Stimulated activated naive CD8-positive, alpha-beta T cell treated with anti-CD3 and anti-CD28 coated beads, Interleukin-15, Interleukin-2, amounts not matched to agents 100 ng/mL and 50 ng/mL, for 24 hours (primary cell): ENCODE data around the gene RPS19.

Experiments
- H3K27ac Mint-ChIP-seq: one replicate; pipeline ENCODE4 v1.8.0; 2021; ENCODE audit warnings: mild to moderate bottlenecking, mixed read lengths
- H3K27me3 Mint-ChIP-seq: one replicate; pipeline ENCODE4 v1.8.0; 2021; ENCODE audit warnings: mixed read lengths
- H3K36me3 Mint-ChIP-seq: one replicate; pipeline ENCODE4 v1.8.0; 2021; ENCODE audit warnings: low read depth, mixed read lengths
- H3K4me1 Mint-ChIP-seq: one replicate; pipeline ENCODE4 v1.8.0; 2021; ENCODE audit warnings: low read depth, mixed read lengths
- H3K4me3 Mint-ChIP-seq: one replicate; pipeline ENCODE4 v1.8.0; 2021; ENCODE audit warnings: mild to moderate bottlenecking, mixed read lengths
- H3K9me3 Mint-ChIP-seq: one replicate; pipeline ENCODE4 v1.8.0; 2021; ENCODE audit warnings: mixed read lengths

The RPS19 gene

GRCh38 chr19:41847351-41848105 lies 12.5 kb upstream of the RPS19 start:
- Mint-ChIP-seq H3K4me1 (no peaks in the 10 kb centered on the region), H3K27ac (no peak overlapping the region)

GRCh38 chr19:41848666-41849065 lies 11.4 kb upstream of the RPS19 start:
- H3K4me3 Mint-ChIP-seq, result no peak overlapping the region
- no peaks in the 10 kb centered on the region for H3K36me3 Mint-ChIP-seq
- no peaks in the 10 kb centered on the region for H3K4me1 Mint-ChIP-seq
- H3K27ac Mint-ChIP-seq, result no peak overlapping the region
- H3K9me3 Mint-ChIP-seq, result no peaks in the 10 kb centered on the region
- H3K27me3 Mint-ChIP-seq, result peaks cover 7% of the 10 kb centered on the region

More at GRCh38 chr19:41847351-41848105, 12.5 kb upstream of the RPS19 start:
- no peaks in the 10 kb centered on the region for H3K36me3 Mint-ChIP-seq
- H3K27me3 Mint-ChIP-seq, result peaks cover 9% of the 10 kb centered on the region
- no peak overlapping the region for H3K4me3 Mint-ChIP-seq
- no peaks in the 10 kb centered on the region for H3K9me3 Mint-ChIP-seq

- H3K27me3 Mint-ChIP-seq, result peaks cover 5% of the 10 kb centered on the region
- no peak overlapping the region for H3K4me3 Mint-ChIP-seq
- H3K9me3 Mint-ChIP-seq, result no peaks in the 10 kb centered on the region
- H3K27ac Mint-ChIP-seq, result no peak overlapping the region
- H3K4me1 Mint-ChIP-seq, result no peaks in the 10 kb centered on the region
- H3K36me3 Mint-ChIP-seq, result no peaks in the 10 kb centered on the region
Observed at GRCh38 chr19:41849067-41849466, 11.0 kb upstream of the RPS19 start.

GRCh38 chr19:41850381-41850780 lies 9.7 kb upstream of the RPS19 start:
- no peaks in the 10 kb centered on the region for H3K4me1 Mint-ChIP-seq
- peaks cover 5% of the 10 kb centered on the region for H3K27me3 Mint-ChIP-seq
- H3K36me3 Mint-ChIP-seq, result no peaks in the 10 kb centered on the region
- no peak overlapping the region for H3K4me3 Mint-ChIP-seq
- no peaks in the 10 kb centered on the region for H3K9me3 Mint-ChIP-seq
- H3K27ac Mint-ChIP-seq, result no peak overlapping the region

- Mint-ChIP-seq H3K36me3 (no peaks in the 10 kb centered on the region), H3K27ac (no peak overlapping the region), H3K4me3 (no peak overlapping the region), H3K4me1 (no peaks in the 10 kb centered on the region), H3K9me3 (no peaks in the 10 kb centered on the region), H3K27me3 (peaks cover 5% of the 10 kb centered on the region)
Observed at GRCh38 chr19:41851456-41851855, 8.6 kb upstream of the RPS19 start.

- Mint-ChIP-seq H3K27me3 (peaks cover 5% of the 10 kb centered on the region), H3K4me1 (no peaks in the 10 kb centered on the region), H3K27ac (no peak overlapping the region), H3K9me3 (no peaks in the 10 kb centered on the region), H3K36me3 (no peaks in the 10 kb centered on the region), H3K4me3 (no peak overlapping the region)
Observed at GRCh38 chr19:41853344-41853743, 6.7 kb upstream of the RPS19 start.

- Mint-ChIP-seq H3K9me3 (no peaks in the 10 kb centered on the region), H3K4me3 (no peak overlapping the region), H3K27ac (no peak overlapping the region), H3K36me3 (no peaks in the 10 kb centered on the region), H3K4me1 (no peaks in the 10 kb centered on the region), H3K27me3 (peaks cover 5% of the 10 kb centered on the region)
Observed at GRCh38 chr19:41853768-41854167, 6.3 kb upstream of the RPS19 start.

- peak overlapping the region; percentile 93 for H3K4me3 Mint-ChIP-seq
- no peaks in the 10 kb centered on the region for H3K27me3 Mint-ChIP-seq
- H3K27ac Mint-ChIP-seq, result peak overlapping the region; percentile 98
- peaks cover 39% of the 10 kb centered on the region for H3K36me3 Mint-ChIP-seq
- peaks cover 36% of the 10 kb centered on the region for H3K4me1 Mint-ChIP-seq
- H3K9me3 Mint-ChIP-seq, result no peaks in the 10 kb centered on the region
Observed at GRCh38 chr19:41859213-41859617, 840 bp upstream of the RPS19 start.

- Mint-ChIP-seq H3K27ac (peak overlapping the region; percentile 98), H3K27me3 (no peaks in the 10 kb centered on the region), H3K36me3 (peaks cover 50% of the 10 kb centered on the region), H3K4me1 (peaks cover 47% of the 10 kb centered on the region), H3K4me3 (peak overlapping the region; percentile 93), H3K9me3 (no peaks in the 10 kb centered on the region)
Observed at GRCh38 chr19:41860419-41861115, 512 bp downstream of the RPS19 start.

GRCh38 chr19:41861116-41861768 lies 1.2 kb downstream of the RPS19 start:
- H3K27me3 Mint-ChIP-seq, result no peaks in the 10 kb centered on the region
- no peaks in the 10 kb centered on the region for H3K9me3 Mint-ChIP-seq
- H3K4me3 Mint-ChIP-seq, result peak overlapping the region; percentile 93

GRCh38 chr19:41861846-41862245 lies 1.8 kb downstream of the RPS19 start:
- Mint-ChIP-seq H3K4me1 (peaks cover 58% of the 10 kb centered on the region), H3K9me3 (no peaks in the 10 kb centered on the region), H3K36me3 (peaks cover 59% of the 10 kb centered on the region), H3K4me3 (peak overlapping the region; percentile 93), H3K27me3 (no peaks in the 10 kb centered on the region), H3K27ac (peak overlapping the region; percentile 98)

More at GRCh38 chr19:41861116-41861768, 1.2 kb downstream of the RPS19 start:
- Mint-ChIP-seq H3K36me3 (peaks cover 54% of the 10 kb centered on the region), H3K4me1 (peaks cover 52% of the 10 kb centered on the region), H3K27ac (peak overlapping the region; percentile 98)

- H3K27me3 Mint-ChIP-seq, result no peaks in the 10 kb centered on the region
- H3K4me1 Mint-ChIP-seq, result peaks cover 64% of the 10 kb centered on the region
- no peaks in the 10 kb centered on the region for H3K9me3 Mint-ChIP-seq
- H3K4me3 Mint-ChIP-seq, result peak overlapping the region; percentile 93
- peaks cover 60% of the 10 kb centered on the region for H3K36me3 Mint-ChIP-seq
- H3K27ac Mint-ChIP-seq, result peak overlapping the region; percentile 98
Observed at GRCh38 chr19:41862445-41862986, 2.5 kb downstream of the RPS19 start.

- peak overlapping the region; percentile 98 for H3K27ac Mint-ChIP-seq
- H3K9me3 Mint-ChIP-seq, result no peaks in the 10 kb centered on the region
- no peaks in the 10 kb centered on the region for H3K27me3 Mint-ChIP-seq
- peaks cover 68% of the 10 kb centered on the region for H3K36me3 Mint-ChIP-seq
- H3K4me1 Mint-ChIP-seq, result peaks cover 72% of the 10 kb centered on the region
- peak overlapping the region; percentile 93 for H3K4me3 Mint-ChIP-seq
Observed at GRCh38 chr19:41863209-41863931, 3.3 kb downstream of the RPS19 start.

GRCh38 chr19:41864374-41864773 lies 4.3 kb downstream of the RPS19 start:
- no peaks in the 10 kb centered on the region for H3K9me3 Mint-ChIP-seq
- H3K27me3 Mint-ChIP-seq, result no peaks in the 10 kb centered on the region
- peaks cover 78% of the 10 kb centered on the region for H3K36me3 Mint-ChIP-seq
- peaks cover 77% of the 10 kb centered on the region for H3K4me1 Mint-ChIP-seq
- H3K4me3 Mint-ChIP-seq, result peak overlapping the region; percentile 75
- peak overlapping the region; percentile 98 for H3K27ac Mint-ChIP-seq
